OCI-LY7 (cell line): ENCODE results near the gene CCNI2.

Experiments used
- CTCF ChIP-seq: fragments of 200-600 bp; sonication (generic); conservative IDR thresholded peaks from 2 replicates; pipeline ENCODE4 v1.5.1; 2014; ENCODE audit warnings: mild to moderate bottlenecking, antibody characterized with exemption, low read length, moderate library complexity, mixed read lengths
- EZH2phosphoT487 ChIP-seq: fragments of 200-600 bp; sonication (generic); IDR thresholded peaks from 2 replicates; pipeline ENCODE4 v1.6.1; 2018; ENCODE audit warnings: low read depth, borderline replicate concordance, mild to moderate bottlenecking, mixed run types, antibody characterized with exemption, low read length, moderate library complexity, mixed read lengths

GRCh38 chr5:132768485-132768868 lies 21.3 kb downstream of the CCNI2 start:
- TF ChIP-seq CTCF (no peak), EZH2phosphoT487 (no peak)
